ENCODE measurements around the gene LIN28A. TPM values are rescaled to one million over a fixed set of nuclear protein-coding genes. Genes with fewer than 3 reads are reported as not detected.

LIN28A gene
- total RNA-seq, 4 donors from 2014 or later: not detected

- DNase-seq: no peak
- intact Hi-C loops (cut with DNase I): no loop called here
- H3K9me3 ChIP-seq: no peaks in the 10 kb centered on the region
- H3K36me3 ChIP-seq: peaks cover 0 to 56% (median 4%) of the 10 kb centered on the region in 3 donors
- no peak overlapping the region for H3K27ac ChIP-seq
- no peak for TF ChIP-seq POLR2A (IDR thresholded peaks at IDR 0.05)
- TF ChIP-seq CTCF (IDR thresholded peaks at IDR 0.05): no peak
- 94 to 97% methylated on average over 1 of the region's 1 CpG for WGBS, 2 donors
- no peak overlapping the region for H3K4me3 ChIP-seq
- H3K27me3 ChIP-seq: no peaks in the 10 kb centered on the region
- peaks cover 24 to 41% (median 26%) of the 10 kb centered on the region in 3 donors for H3K4me1 ChIP-seq
Measured at GRCh38 chr1:26474818-26475217, 64.2 kb downstream of the LIN28A start.

- Histone ChIP-seq H3K4me1 (peaks cover 16 to 29% (median 17%) of the 10 kb centered on the region in 3 donors), H3K36me3 (peaks cover 0 to 58% (median 4%) of the 10 kb centered on the region in 3 donors), H3K9me3 (no peaks in the 10 kb centered on the region), H3K4me3 (no peak overlapping the region), H3K27ac (no peak overlapping the region), H3K27me3 (no peaks in the 10 kb centered on the region)
- WGBS, 2 donors: 74 to 83% methylated on average over 3 of the region's 3 CpGs
- no peak for DNase-seq
- TF ChIP-seq CTCF (IDR thresholded peaks at IDR 0.05): no peak
- no peak for TF ChIP-seq POLR2A (IDR thresholded peaks at IDR 0.05)
- intact Hi-C loops (cut with DNase I): no loop called here
Measured at GRCh38 chr1:26475989-26476388, 65.4 kb downstream of the LIN28A start.

- H3K9me3 ChIP-seq: no peaks in the 10 kb centered on the region
- no peak for DNase-seq
- no peak for TF ChIP-seq CTCF (IDR thresholded peaks at IDR 0.05)
- TF ChIP-seq POLR2A (IDR thresholded peaks at IDR 0.05): no peak
- 66 to 77% methylated on average over 4 of the region's 4 CpGs for WGBS, 2 donors
- intact Hi-C loops (cut with DNase I): no loop called here
- H3K4me3 ChIP-seq: no peak overlapping the region
- no peaks in the 10 kb centered on the region for H3K27me3 ChIP-seq
- peaks cover 0 to 58% (median 4%) of the 10 kb centered on the region in 3 donors for H3K36me3 ChIP-seq
- peaks cover 8 to 19% (median 10%) of the 10 kb centered on the region in 3 donors for H3K4me1 ChIP-seq
- no peak overlapping the region for H3K27ac ChIP-seq
Measured at GRCh38 chr1:26476958-26477357, 66.3 kb downstream of the LIN28A start.

- 71 to 79% methylated on average over 8 of the region's 8 CpGs for WGBS, 2 donors
- peaks cover 0 to 58% (median 4%) of the 10 kb centered on the region in 3 donors for H3K36me3 ChIP-seq
- no peak for DNase-seq
- peaks cover 8 to 17% (median 10%) of the 10 kb centered on the region in 3 donors for H3K4me1 ChIP-seq
- H3K9me3 ChIP-seq: no peaks in the 10 kb centered on the region
- no peak overlapping the region for H3K27ac ChIP-seq
- TF ChIP-seq CTCF (IDR thresholded peaks at IDR 0.05) (no peak), POLR2A (IDR thresholded peaks at IDR 0.05) (no peak)
- H3K27me3 ChIP-seq: no peaks in the 10 kb centered on the region
- H3K4me3 ChIP-seq: no peak overlapping the region
- intact Hi-C loops (cut with DNase I): no loop called here
Measured at GRCh38 chr1:26477446-26478152, 67.0 kb downstream of the LIN28A start.

- no peak for DNase-seq
- no peak overlapping the region for H3K4me3 ChIP-seq
- TF ChIP-seq POLR2A (IDR thresholded peaks at IDR 0.05): no peak
- no peaks in the 10 kb centered on the region for H3K9me3 ChIP-seq
- H3K27ac ChIP-seq: no peak overlapping the region
- H3K4me1 ChIP-seq: peaks cover 8 to 19% (median 10%) of the 10 kb centered on the region in 3 donors
- 70 to 89% methylated on average over 3 of the region's 3 CpGs for WGBS, 2 donors
- intact Hi-C loops (cut with DNase I): no loop called here
- H3K36me3 ChIP-seq: peaks cover 0 to 58% (median 4%) of the 10 kb centered on the region in 3 donors
- H3K27me3 ChIP-seq: no peaks in the 10 kb centered on the region
Measured at GRCh38 chr1:26478159-26478558, 67.5 kb downstream of the LIN28A start.
